GM12873 (cell line): ENCODE measurements around the gene ZBTB44.

Source experiments
- TF ChIP-seq, protein P1 (sequence below): IDR thresholded peaks from 2 replicates; pipeline ENCODE4 v1.5.1; 2012; ENCODE audit warnings: low read depth, mild to moderate bottlenecking, moderate library complexity, low read length, control low read depth; ENCODE audit not compliant: insufficient read depth; ENCODE audit errors: missing control alignments

Gene ZBTB44

DNA sequence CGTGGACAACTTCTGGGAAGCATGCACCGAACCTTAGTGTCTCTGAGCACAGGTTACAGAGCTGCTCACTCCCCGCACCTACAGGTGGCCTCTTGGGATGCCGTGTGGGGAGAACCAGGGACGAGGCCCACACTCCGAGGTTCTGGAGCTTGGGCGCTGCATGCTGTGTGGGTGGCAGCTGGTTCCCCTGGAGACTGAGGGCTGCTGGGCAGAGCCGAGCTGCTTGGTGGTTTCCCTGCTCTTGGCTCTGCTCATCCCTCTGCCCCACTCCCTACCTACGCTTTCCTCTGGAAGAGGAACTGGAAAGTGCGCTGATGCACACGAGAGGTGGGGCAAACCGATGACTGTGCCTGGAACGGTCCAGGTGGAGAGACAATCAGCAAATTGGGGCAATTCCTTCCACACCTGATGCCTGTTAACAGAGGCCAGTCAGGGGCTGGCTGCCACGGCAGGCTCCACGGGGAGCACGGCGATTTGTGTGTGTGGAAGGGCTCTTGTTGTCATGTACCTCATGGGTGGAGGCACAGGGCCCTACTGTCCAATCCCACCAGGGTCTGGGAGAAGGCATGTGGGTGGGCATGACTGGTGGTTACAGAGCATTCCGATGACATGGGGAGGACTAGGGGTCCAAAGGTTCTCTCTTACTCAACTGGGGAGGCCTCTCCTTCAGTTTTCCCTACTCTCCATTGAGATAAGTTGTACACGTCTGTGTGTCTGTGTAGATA lies 94.2 kb downstream of the ZBTB44 start:
- TF ChIP-seq, protein P1, sequence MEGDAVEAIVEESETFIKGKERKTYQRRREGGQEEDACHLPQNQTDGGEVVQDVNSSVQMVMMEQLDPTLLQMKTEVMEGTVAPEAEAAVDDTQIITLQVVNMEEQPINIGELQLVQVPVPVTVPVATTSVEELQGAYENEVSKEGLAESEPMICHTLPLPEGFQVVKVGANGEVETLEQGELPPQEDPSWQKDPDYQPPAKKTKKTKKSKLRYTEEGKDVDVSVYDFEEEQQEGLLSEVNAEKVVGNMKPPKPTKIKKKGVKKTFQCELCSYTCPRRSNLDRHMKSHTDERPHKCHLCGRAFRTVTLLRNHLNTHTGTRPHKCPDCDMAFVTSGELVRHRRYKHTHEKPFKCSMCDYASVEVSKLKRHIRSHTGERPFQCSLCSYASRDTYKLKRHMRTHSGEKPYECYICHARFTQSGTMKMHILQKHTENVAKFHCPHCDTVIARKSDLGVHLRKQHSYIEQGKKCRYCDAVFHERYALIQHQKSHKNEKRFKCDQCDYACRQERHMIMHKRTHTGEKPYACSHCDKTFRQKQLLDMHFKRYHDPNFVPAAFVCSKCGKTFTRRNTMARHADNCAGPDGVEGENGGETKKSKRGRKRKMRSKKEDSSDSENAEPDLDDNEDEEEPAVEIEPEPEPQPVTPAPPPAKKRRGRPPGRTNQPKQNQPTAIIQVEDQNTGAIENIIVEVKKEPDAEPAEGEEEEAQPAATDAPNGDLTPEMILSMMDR = no peak

DNA sequence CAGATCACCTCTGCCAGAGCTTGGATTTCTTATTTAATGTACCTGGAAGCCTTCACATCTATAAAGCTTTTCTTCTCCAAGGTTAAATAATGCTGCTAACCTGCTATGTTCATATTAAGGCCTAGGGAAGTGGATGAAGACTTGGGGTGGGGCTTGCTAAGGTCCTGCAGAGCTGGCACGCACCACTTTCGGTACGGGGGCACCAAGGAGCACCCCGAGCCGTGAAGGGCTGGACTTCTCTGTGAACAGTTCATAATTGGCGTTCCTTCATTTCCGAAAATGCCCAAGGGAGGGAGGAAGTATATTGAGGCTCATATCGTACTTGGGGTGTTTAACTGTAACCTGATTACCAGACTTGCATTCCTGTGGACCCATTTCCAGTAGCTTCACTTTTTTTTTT lies 95.6 kb downstream of the ZBTB44 start:
- TF ChIP-seq, protein P1 = no peak

DNA sequence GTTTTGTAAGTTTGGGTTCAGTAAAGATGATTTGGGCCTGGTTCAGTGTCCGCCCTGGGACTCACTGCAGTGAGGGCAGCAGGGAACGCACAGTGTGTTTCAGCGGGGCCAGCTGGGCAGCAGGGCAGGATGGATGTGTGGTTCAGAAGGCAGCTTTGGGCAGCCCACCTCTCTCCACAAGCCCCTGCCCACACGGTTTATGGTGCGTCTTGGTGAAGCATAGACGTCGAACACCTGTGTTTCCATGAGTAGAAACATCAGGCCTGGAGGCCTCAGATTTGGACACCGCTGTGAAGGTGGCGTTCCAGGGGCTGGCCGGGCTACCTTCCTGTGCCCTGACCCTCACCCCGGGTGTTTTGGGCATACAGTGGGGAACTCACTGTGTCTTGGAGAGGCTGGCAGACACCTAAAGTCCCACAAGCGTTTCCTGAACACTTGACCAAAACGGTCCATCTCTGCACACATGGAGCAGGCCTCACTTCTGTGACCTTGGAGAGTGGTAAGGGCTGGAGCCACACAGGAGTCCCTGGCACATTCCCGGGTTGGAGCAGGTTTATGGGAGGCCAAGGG lies 96.1 kb downstream of the ZBTB44 start:
- TF ChIP-seq, protein P1 = no peak

DNA sequence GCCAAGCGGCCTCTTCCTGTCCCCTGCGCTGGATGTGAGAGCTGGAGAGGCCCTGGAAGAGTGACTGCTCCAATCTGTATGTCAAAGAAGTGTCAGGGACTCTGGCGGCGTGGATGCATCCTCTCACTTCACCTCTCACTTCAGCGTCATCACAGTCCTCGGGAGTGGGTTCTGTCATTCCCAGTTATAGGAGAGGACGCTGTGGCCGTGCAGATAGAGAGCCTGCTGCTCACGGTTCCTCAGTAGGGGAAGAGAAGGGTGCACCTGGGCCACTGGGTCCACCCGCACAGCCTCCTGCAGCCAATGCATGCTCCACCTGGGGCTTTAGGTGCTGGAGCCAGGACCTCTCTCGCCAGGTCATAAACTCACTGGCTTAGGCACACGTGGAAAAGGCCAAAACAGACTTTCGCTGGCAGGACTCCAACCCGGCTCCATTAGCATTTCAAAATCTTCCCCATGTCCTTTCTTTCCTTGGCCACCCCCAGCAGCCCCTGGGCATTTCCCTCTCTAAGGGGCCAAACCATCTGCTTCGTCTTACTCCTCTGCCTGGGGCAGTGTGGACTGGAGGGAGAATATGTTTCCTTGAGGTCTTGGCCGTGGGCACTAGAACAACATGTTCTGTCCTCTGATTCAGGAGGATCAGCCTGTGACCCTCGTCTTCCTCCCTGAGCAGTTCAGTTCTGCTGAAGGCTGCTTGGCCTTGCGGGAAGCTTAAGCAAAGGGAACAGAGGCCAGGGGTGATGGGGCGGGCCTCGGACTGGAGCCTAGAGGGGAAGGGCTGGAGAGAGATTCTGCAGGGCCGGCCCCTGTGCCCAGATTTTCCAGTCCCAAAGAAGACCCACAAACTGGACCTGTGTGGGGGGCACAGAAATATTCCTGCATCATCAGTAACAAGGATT lies 97.3 kb downstream of the ZBTB44 start:
- TF ChIP-seq, protein P1 = no peak

DNA sequence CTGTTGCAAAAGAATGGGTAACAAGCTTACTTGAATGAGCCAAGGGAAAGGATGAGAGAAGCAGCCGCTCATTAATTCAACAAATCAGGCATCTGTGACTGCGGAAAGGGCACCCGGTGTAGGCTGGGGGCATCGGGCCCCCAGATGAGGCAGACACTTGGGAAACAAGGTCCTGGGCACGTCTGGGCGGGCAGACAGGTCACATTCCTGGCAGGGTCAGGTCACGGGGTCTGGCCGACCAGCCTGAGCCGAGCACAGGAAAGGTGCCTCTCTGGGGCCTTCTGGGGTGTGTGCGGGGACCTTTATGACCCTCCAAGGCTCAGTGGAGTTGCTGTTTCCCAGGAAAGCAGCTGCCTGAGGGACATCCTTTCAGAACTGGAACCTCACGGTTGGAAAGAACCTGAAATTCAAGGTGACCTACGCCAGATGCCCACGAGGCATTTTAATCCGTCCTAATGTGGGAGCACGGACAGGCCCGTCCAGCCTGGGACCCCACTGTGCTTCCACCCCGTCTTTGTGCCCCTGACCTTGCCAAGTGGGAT lies 98.1 kb downstream of the ZBTB44 start:
- TF ChIP-seq, protein P1 = no peak

DNA sequence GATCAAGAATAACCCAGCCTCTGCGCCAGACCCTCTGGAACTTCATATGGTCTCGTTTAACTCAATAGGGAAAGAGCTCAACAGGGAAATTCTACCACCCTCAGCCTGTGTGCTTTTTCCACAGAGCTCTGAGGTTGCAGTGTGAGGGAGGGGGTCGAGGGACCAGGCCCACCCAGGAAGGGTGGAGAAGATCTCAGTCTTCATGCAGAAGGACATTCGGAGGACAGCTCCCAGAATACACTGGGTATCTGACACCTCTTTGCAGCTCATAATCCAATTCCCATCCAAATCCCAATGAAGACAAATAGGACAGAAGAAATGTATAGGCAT lies 98.5 kb downstream of the ZBTB44 start:
- TF ChIP-seq, protein P1 = no peak
